Left renal cortex interstitium (tissue), 4 donors: ENCODE data around the gene TMEM63B. TPM values are rescaled to one million over a fixed set of nuclear protein-coding genes. Genes with fewer than 3 reads are reported as not detected.

ENCODE experiments used
- polyA plus RNA-seq, 4 donors: library from polyadenylated mRNA; unstranded; fragments of 120-200 nt; gene quantifications; one replicate each; pipeline ENCODE4 v1.2.1, GENCODE V29; 2013; ENCODE audit not compliant: insufficient read length in 4 of 4

TMEM63B gene
- polyA plus RNA-seq, 4 donors: 28.7 to 42.4 (median 33.0) TPM

Other genes starting within 250 kb of the TMEM63B start
- 10 to 100 TPM; 37.1 to 60.1 (median 43.3) TPM for gene MRPL14, start 102 bp upstream of the TMEM63B start, polyA plus RNA-seq
- under 1 TPM in 3 of 4 donors, not detected in 1; 0.14 to 0.38 (median 0.16) TPM for gene CAPN11, start 31.3 kb downstream of the TMEM63B start, polyA plus RNA-seq
- 1 to 10 TPM in 1 of 4 donors, under 1 TPM in 3; 0.38 to 1.0 (median 0.57) TPM for gene MYMX, start 89.4 kb downstream of the TMEM63B start, polyA plus RNA-seq
- 10 to 100 TPM; 34.1 to 37.4 (median 35.7) TPM for gene SLC29A1, start 96.0 kb downstream of the TMEM63B start, polyA plus RNA-seq
- 1,000 to 10,000 TPM; 1,095 to 1,303 (median 1,164) TPM for gene HSP90AB1, start 119.5 kb downstream of the TMEM63B start, polyA plus RNA-seq
- 10 to 100 TPM; 48.9 to 68.1 (median 58.1) TPM for gene SLC35B2, start 130.0 kb downstream of the TMEM63B start, polyA plus RNA-seq
- 10 to 100 TPM in 2 of 4 donors, 1 to 10 TPM in 2; 9.1 to 14.1 (median 11.1) TPM for gene NFKBIE, start 138.0 kb downstream of the TMEM63B start, polyA plus RNA-seq
- 1 to 10 TPM in 2 of 4 donors, under 1 TPM in 2; 0.41 to 1.4 (median 0.98) TPM for gene TMEM151B, start 142.9 kb downstream of the TMEM63B start, polyA plus RNA-seq
- gene AARS2, start 185.8 kb downstream of the TMEM63B start, polyA plus RNA-seq: 10 to 100 TPM; 12.2 to 23.5 (median 16.9) TPM
- gene SPATS1, start 215.1 kb downstream of the TMEM63B start, polyA plus RNA-seq: not detected